ENCODE measurements around the gene DOK7.

DOK7 gene

GRCh38 chr4:3492741-3493719, 29.9 kb downstream of the DOK7 start:
- no peak for DNase-seq

GRCh38 chr4:3493720-3494461, 30.8 kb downstream of the DOK7 start:
- DNase-seq: no peak

- no peak for DNase-seq
Measured at GRCh38 chr4:3494462-3494871, 31.4 kb downstream of the DOK7 start.

- DNase-seq: no peak
Measured at GRCh38 chr4:3495204-3495975, 32.3 kb downstream of the DOK7 start.

- DNase-seq: no peak
Measured at GRCh38 chr4:3496021-3496420, 32.9 kb downstream of the DOK7 start.

- no peak for DNase-seq
Measured at GRCh38 chr4:3497095-3497494, 34.0 kb downstream of the DOK7 start.

- DNase-seq: no peak
Measured at GRCh38 chr4:3497523-3498389, 34.6 kb downstream of the DOK7 start.

GRCh38 chr4:3498407-3498806, 35.3 kb downstream of the DOK7 start:
- DNase-seq: no peak

DNA sequence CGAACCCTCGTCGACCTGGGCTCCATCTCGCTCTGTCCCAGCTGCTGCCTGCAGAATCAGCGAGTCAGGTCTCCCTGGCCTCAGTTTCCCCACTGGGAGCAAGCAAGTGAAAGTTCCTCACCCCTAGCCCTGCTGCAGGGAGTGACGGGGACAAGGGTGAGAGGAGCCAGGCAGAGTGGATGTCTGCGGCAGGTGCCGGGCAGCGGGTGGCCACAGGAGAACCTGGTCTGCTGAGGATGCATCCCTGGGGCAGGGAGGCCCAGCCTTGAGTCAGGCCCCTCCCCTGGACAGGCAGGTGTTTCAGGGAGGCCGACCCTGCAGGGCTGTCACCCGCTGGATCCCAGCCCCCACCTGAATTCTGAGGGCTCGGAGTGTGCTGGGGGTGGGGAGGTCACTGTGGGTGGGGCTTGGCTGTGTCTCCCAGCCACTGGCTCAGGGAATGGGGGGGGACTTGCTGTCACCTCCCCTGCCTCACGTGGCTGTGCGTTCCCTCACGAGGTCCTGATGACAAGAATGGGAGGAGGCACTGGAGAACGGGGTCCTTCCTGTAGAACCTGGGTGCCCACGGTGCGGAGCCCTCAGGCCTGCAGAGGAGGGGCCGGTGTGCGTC, 35.9 kb downstream of the DOK7 start:
- no peak for DNase-seq

DNA sequence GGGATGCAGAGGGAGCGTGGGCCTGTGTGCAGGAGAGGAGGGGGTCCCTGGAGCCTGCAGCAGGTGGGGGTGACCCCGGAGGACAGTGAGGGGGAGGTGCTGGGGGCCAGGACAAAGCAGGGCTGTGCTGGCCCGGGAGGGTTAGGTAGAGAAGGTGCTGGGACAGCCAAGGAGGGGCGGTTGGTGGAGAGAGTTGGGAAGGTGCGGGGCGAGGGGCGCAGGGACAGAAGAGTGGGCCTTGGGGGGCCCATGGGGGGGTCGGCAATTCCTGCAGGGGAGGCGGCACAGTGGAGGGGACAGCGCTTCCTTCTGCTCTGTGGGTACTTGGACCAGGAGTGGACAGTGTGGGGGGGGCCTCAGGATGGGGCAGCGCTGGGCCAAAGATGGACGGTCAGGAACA, 36.6 kb downstream of the DOK7 start:
- DNase-seq: no peak

- DNase-seq: no peak
Measured at GRCh38 chr4:3500111-3500510, 37.0 kb downstream of the DOK7 start.

DNA sequence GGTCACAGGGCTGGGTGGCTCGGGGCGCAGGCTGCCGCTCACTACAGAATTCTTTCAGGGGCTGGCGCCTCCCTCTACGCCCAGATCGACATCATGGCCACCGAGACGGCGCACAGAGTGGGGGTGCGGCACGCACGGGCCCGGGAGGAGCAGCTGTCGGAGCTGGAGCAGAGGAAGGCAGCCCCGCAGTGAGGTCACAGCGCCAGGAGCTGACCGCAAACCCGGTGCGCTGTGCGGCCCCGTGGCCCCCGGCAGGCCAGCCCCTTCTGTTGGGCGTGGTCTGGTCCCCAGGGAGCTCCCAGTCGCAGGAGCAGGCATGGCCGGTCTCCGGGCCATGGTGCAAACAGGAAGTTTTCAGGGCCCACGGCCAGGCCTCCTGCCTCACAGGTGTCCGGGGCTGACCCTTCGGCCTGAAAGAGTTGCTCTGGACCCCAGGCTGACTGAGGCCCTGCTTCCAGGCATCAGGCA, 37.6 kb downstream of the DOK7 start:
- DNase-seq: no peak

- no peak for DNase-seq
Measured at GRCh38 chr4:3501126-3501824, 38.2 kb downstream of the DOK7 start.

DNA sequence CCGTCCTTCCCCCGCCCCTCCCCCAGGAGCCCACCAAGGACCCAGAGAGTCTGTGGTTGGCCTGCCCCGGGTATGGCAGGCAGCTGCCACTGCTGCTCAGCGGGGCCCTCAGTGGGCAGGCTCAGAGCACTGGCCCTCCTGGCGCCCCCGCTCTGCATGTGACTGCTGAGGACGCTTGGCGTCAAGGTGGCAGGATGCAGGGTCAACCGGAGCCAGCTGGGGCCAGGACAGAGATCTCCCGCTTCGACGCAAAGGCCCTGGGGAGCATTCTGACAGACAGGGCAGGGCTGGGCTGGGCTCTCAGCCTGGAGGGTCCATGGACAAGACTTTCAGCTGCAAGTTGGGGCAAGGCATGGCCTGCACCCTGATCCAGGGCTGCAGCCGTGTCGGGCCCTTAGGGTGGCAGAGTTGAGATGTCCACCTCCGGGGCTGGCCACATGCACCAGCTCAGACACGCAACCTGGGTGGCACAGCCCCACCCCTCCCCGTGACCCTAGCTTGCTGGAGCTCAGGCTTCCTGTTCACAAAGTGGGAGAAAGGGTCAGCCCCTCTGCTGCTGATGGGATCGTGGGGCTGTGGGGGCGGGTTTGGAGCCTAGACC, 38.8 kb downstream of the DOK7 start:
- no peak for DNase-seq

GRCh38 chr4:3502941-3503936, 40.1 kb downstream of the DOK7 start:
- no peak for DNase-seq

DNA sequence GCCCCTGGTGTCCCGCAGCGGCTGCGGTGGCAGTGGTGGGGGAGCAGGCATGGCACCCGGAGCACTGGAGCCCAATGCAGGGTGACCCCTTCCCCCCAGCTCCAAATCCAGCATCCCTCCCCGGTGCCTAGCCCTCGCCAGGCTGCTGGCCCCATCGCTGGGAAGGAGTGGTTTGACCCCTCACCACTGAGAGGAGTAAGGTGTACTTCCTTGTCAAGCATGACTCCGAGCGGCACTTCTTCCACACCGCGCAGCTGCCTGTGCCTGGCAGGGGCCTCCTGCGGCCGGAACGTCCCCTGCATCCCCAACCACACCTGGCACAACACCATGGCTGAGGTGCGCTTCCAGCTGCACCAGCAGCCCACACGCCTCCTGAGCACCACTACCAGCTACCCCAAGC, 42.1 kb downstream of the DOK7 start:
- no peak for DNase-seq

DNA sequence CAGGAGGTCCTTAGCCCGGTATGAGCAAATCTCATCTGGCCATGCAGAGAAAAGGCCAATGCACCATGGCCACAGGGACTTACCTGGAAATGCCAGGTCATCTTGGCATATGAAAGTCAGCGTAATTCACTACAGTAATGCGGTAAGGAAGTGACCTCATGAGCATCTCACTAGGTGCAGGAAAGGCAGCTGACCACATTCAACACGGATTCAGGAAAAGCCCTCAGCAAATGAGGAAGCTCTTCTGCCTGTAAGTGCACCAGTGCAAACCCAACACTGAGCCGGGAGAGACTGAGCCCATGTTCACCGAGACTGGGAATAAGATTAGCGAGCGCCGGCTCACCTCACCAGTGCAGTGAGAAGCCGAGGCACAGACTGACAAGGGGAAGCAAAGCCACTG, 45.4 kb downstream of the DOK7 start:
- no peak for DNase-seq

GRCh38 chr4:3510481-3510880, 47.4 kb downstream of the DOK7 start:
- no peak for DNase-seq

DNA sequence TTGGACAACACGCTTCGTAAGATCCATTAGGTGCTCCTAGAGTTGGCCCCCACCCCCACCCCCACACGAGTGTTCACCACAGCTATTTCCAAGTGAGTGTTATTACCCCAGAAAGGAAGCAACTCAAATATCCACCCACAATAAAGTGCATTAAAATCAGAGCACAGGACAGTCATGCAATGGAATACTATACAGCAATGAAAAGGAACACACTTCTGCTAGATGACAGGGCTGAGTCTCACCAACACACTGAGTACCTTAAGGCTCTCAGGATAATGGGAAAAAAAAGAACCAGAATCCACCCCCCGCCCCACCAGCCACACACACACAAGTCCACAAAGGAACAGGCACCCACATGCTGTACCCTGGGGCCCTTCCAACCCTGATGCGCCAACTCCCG, 48.1 kb downstream of the DOK7 start:
- DNase-seq: no peak

All from islet precursor cell (in vitro differentiated cells).